Measurements from ENCODE around the gene MAMDC2. TPM values are rescaled to one million over a fixed set of nuclear protein-coding genes. Genes with fewer than 3 reads are reported as not detected.
A peak's percentile ranks its signal among the peaks of the same experiment; 100 is the strongest.
"Not testable (repeated sequence)": the region's sequence is repeated elsewhere in the genome, so short reads cannot be mapped to it uniquely, and the experiment has no call there.

The MAMDC2 gene
- total and polyA plus RNA-seq, 2 donors: 0.47 to 1.2 TPM

DNA sequence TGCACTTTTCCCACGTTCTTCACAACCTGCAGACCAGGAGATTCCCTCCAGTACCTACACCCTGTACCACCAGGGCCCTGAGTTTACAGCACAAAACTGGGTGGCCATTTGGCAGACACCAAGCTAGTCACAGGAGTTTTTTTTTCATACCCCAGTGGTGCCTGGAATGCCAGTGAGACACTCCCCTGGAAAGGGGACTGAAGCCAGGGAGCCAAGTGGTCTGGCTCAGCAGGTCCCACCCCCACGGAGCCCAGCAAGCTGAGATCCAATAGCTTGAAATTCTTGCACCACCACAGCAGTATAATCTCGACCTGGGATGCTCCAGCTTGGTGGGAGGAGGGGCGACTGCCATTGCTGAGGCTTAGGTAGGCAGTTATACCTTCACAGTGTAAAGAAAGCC lies 188.8 kb downstream of the MAMDC2 start:
- Histone ChIP-seq H3K4me3 (ENCODE audit: low read length in 2 of 2) (no peak overlapping the region), H3K9me3 (ENCODE audit: control insufficient read depth in 2 of 2, insufficient read depth in 1 of 2, low read length in 1 of 2) (no peaks in the 10 kb centered on the region), H3K27me3 (ENCODE audit: control insufficient read depth in 2 of 2, insufficient read depth in 1 of 2, low read length in 1 of 2) (no peaks in the 10 kb centered on the region), H3K36me3 (ENCODE audit: control insufficient read depth in 2 of 2, insufficient read depth in 2 of 2, low read length in 1 of 2) (no peaks in the 10 kb centered on the region), H3K27ac (ENCODE audit: low read depth in 1 of 2, low read length in 1 of 2) (no peak overlapping the region), H3K4me1 (ENCODE audit: control insufficient read depth in 2 of 2, insufficient read depth in 2 of 2, low read length in 2 of 2) (no peaks in the 10 kb centered on the region)
- DNase-seq (ENCODE audit: low read depth in 6 of 9, low spot score in 9 of 9): no peak
- WGBS: 71% methylated on average over 4 of the region's 4 CpGs

DNA sequence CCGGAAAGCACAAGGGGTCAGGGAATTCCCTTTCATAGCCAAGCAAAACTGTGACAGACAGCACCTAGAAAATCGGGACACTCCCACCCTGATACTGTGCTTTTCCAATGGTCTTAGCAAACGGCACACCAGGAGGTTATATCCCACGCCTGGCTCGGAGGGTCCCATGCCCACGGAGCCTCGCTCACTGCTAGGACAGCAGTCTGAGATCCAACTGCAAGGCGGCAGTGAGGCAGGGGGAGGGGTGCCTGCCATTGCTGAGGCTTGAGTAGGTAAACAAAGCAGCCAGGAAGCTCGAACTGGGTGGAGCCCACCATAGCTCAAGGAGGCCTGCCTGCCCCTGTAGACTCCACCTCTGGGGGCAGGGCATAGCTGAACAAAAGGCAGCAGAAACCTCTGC lies 190.6 kb downstream of the MAMDC2 start:
- not testable (repeated sequence) for H3K4me1 ChIP-seq (ENCODE audit: control insufficient read depth in 2 of 2, insufficient read depth in 2 of 2, low read length in 2 of 2); DNase-seq (ENCODE audit: low read depth in 6 of 9, low spot score in 9 of 9); H3K9me3 ChIP-seq (ENCODE audit: control insufficient read depth in 2 of 2, insufficient read depth in 1 of 2, low read length in 1 of 2); H3K27me3 ChIP-seq (ENCODE audit: control insufficient read depth in 2 of 2, insufficient read depth in 1 of 2, low read length in 1 of 2); H3K4me3 ChIP-seq (ENCODE audit: low read length in 2 of 2); H3K36me3 ChIP-seq (ENCODE audit: control insufficient read depth in 2 of 2, insufficient read depth in 2 of 2, low read length in 1 of 2); H3K27ac ChIP-seq (ENCODE audit: low read depth in 1 of 2, low read length in 1 of 2)
- WGBS: 97% methylated on average over 9 of the region's 9 CpGs

DNA sequence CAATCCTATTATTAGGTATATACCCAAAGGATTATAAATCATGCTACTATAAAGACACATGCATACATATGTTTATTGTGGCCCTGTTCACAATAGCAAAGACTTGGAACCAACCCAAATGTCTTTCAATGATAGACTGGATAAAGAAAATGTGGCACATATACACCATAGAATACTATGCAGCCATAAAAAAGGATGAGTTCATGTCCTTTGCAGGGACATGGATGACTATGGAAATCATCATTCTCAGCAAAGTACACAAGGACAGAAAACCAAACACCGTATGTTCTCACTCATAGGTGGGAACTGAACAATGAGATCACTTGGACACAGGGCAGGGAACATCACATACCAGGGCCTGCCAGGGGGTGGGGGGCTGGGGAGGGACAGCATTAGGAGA lies 202.3 kb downstream of the MAMDC2 start:
- 96% methylated on average over 1 of the region's 1 CpG for WGBS
- H3K4me3 ChIP-seq (ENCODE audit: low read length in 2 of 2); H3K4me1 ChIP-seq (ENCODE audit: control insufficient read depth in 2 of 2, insufficient read depth in 2 of 2, low read length in 2 of 2); H3K9me3 ChIP-seq (ENCODE audit: control insufficient read depth in 2 of 2, insufficient read depth in 1 of 2, low read length in 1 of 2); H3K36me3 ChIP-seq (ENCODE audit: control insufficient read depth in 2 of 2, insufficient read depth in 2 of 2, low read length in 1 of 2); H3K27me3 ChIP-seq (ENCODE audit: control insufficient read depth in 2 of 2, insufficient read depth in 1 of 2, low read length in 1 of 2); H3K27ac ChIP-seq (ENCODE audit: low read depth in 1 of 2, low read length in 1 of 2); DNase-seq (ENCODE audit: low read depth in 6 of 9, low spot score in 9 of 9): not testable (repeated sequence)

DNA sequence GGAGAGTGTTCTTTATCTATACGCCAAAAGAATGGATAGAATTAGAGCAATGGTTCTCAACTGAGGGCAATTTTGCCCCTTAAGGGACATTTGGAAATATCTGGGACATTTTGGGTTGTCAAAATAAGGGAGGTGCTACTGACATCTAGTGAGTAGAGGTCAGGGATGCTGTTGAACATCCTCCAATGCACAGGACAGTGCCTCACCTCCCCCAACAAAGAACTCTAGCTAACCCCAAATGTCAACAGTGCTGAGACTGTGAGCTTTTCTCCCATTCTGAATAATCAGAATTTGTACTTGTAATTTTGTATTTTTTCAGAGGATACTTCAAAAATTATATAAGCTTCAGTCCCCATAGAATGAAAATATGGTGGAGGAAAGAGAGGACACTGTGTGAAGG lies 206.6 kb downstream of the MAMDC2 start:
- no peaks in the 10 kb centered on the region for H3K36me3 ChIP-seq (ENCODE audit: control insufficient read depth in 2 of 2, insufficient read depth in 2 of 2, low read length in 1 of 2)

DNA sequence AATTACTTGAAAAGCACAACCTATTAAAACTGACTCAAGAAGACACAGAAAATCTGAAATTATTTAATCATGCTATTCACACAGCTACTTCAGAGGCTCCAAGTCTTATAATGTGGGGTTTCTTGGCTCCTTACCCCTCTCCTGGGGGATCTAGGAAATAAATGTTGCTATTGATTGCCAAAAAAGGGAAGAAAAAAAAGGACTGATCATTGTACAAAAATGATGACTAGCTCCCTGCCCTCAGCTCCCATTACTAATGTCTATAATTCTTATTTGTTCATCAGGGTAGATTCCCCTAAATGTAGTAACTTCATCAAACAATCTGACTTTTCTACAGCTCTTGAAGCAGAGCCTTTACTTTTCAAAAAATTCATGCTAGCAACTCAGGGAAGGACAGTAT lies 211.8 kb downstream of the MAMDC2 start:
- Histone ChIP-seq H3K9me3 (ENCODE audit: control insufficient read depth in 2 of 2, insufficient read depth in 1 of 2, low read length in 1 of 2) (no peaks in the 10 kb centered on the region), H3K4me1 (ENCODE audit: control insufficient read depth in 2 of 2, insufficient read depth in 2 of 2, low read length in 2 of 2) (peaks cover 11 to 28% of the 10 kb centered on the region in 2 donors), H3K36me3 (ENCODE audit: control insufficient read depth in 2 of 2, insufficient read depth in 2 of 2, low read length in 1 of 2) (peaks cover 0 to 3% of the 10 kb centered on the region in 2 donors), H3K4me3 (ENCODE audit: low read length in 2 of 2) (no peak overlapping the region), H3K27me3 (ENCODE audit: control insufficient read depth in 2 of 2, insufficient read depth in 1 of 2, low read length in 1 of 2) (no peaks in the 10 kb centered on the region), H3K27ac (ENCODE audit: low read depth in 1 of 2, low read length in 1 of 2) (no peak overlapping the region)
- DNase-seq (ENCODE audit: low read depth in 6 of 9, low spot score in 9 of 9): no peak

More for the DNA sequence above, 206.6 kb downstream of the MAMDC2 start:
- no peak overlapping the region for H3K27ac ChIP-seq (ENCODE audit: low read depth in 1 of 2, low read length in 1 of 2)
- DNase-seq (ENCODE audit: low read depth in 6 of 9, low spot score in 9 of 9): no peak
- H3K9me3 ChIP-seq (ENCODE audit: control insufficient read depth in 2 of 2, insufficient read depth in 1 of 2, low read length in 1 of 2): no peaks in the 10 kb centered on the region
- 95% methylated on average over 1 of the region's 1 CpG for WGBS
- H3K27me3 ChIP-seq (ENCODE audit: control insufficient read depth in 2 of 2, insufficient read depth in 1 of 2, low read length in 1 of 2): no peaks in the 10 kb centered on the region
- no peaks in the 10 kb centered on the region for H3K4me1 ChIP-seq (ENCODE audit: control insufficient read depth in 2 of 2, insufficient read depth in 2 of 2, low read length in 2 of 2)
- H3K4me3 ChIP-seq (ENCODE audit: low read length in 2 of 2): no peak overlapping the region

DNA sequence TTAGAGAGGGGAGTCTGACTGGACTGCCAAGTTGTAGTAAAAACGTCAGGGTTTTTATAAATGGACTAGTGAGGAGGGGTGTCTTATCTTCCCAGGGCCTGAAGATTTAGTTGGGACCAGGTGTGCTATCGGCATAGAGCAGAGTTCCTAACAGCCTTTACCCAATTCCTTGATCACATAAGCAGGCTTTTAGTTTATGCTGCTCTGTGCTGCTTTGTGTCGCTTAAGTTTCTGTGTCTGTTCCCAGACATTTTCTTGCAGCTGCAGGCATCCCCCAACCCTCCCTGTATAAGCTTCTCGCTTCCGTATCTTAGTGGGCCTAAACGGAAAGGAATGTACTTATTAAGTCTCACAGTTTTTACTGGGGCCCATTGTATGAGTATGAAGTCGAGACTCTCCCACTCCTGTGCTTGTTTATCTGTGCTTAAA lies 212.5 kb downstream of the MAMDC2 start:
- 94% methylated on average over 7 of the region's 7 CpGs for WGBS
- H3K36me3 ChIP-seq (ENCODE audit: control insufficient read depth in 2 of 2, insufficient read depth in 2 of 2, low read length in 1 of 2): peaks cover 0 to 3% of the 10 kb centered on the region in 2 donors
- H3K4me3 ChIP-seq (ENCODE audit: low read length in 2 of 2): no peak overlapping the region
- H3K9me3 ChIP-seq (ENCODE audit: control insufficient read depth in 2 of 2, insufficient read depth in 1 of 2, low read length in 1 of 2): no peaks in the 10 kb centered on the region
- peak overlapping the region in 1 of 2 donors; percentile 32 for H3K27ac ChIP-seq (ENCODE audit: low read depth in 1 of 2, low read length in 1 of 2)
- no peak for DNase-seq (ENCODE audit: low read depth in 6 of 9, low spot score in 9 of 9)
- H3K4me1 ChIP-seq (ENCODE audit: control insufficient read depth in 2 of 2, insufficient read depth in 2 of 2, low read length in 2 of 2): peaks cover 16 to 35% of the 10 kb centered on the region in 2 donors
- no peaks in the 10 kb centered on the region for H3K27me3 ChIP-seq (ENCODE audit: control insufficient read depth in 2 of 2, insufficient read depth in 1 of 2, low read length in 1 of 2)

DNA sequence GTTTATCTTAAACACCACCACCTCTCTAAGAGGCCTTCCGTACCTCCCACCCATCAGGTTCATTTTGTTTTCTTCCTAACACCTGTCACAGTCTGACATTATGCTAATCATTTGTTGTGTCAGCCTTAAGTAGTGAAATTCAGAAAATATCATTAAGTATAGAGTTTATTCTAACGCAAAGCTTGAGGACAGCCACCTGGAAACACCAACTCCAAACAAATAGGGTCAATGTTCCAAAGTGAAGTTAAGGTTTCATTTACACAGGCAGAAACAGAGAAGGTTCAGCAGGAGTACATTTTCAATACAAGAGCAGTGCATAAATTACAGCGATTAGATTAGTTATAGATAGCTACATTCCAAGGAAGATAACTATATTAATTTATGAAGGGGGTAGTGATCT lies 213.9 kb downstream of the MAMDC2 start:
- peaks cover 3 to 9% of the 10 kb centered on the region in 2 donors for H3K36me3 ChIP-seq (ENCODE audit: control insufficient read depth in 2 of 2, insufficient read depth in 2 of 2, low read length in 1 of 2)
- peak in 1 of 9 donors; percentile 12 for DNase-seq (ENCODE audit: low read depth in 6 of 9, low spot score in 9 of 9)
- no peak overlapping the region for H3K27ac ChIP-seq (ENCODE audit: low read depth in 1 of 2, low read length in 1 of 2)
- H3K27me3 ChIP-seq (ENCODE audit: control insufficient read depth in 2 of 2, insufficient read depth in 1 of 2, low read length in 1 of 2): no peaks in the 10 kb centered on the region
- no peaks in the 10 kb centered on the region for H3K9me3 ChIP-seq (ENCODE audit: control insufficient read depth in 2 of 2, insufficient read depth in 1 of 2, low read length in 1 of 2)
- no peak overlapping the region for H3K4me3 ChIP-seq (ENCODE audit: low read length in 2 of 2)
- peaks cover 22 to 35% of the 10 kb centered on the region in 2 donors for H3K4me1 ChIP-seq (ENCODE audit: control insufficient read depth in 2 of 2, insufficient read depth in 2 of 2, low read length in 2 of 2)
- 96% methylated on average over 3 of the region's 3 CpGs for WGBS

DNA sequence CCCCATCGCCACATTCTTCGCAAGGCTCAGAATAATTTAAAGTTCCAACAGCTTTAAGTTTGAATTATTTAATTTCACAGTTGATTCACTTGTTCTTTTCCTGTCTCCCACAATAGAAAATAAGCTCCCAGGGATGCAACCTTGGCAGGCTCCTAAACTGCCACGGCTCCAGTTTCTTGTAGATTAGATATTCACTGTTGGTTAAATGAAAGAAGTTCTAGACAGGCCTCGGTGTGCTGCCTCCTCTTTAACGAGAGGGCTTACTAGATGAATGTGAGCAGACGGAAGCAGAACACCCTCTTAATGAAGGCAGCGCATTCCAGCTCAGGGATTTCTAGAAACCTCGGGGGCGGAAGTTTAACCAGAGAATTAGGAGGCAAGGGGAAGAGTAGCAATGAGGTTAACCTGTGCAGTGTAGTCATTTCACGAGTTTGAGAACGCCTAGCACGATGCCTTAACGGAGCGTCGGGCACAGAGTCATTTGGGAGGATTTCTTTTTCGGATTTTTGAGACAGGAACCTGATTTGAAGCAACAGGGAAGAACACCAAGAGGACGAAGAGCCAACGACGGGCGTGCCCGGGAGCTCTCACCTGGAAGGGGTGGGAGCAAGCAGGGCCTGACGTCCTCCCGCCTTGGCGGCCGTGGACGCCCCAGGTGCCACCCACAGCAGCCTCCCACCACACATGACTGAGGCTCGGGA lies 214.5 kb downstream of the MAMDC2 start:
- peak overlapping the region; percentile 85 to 92 for H3K4me3 ChIP-seq (ENCODE audit: low read length in 2 of 2)
- DNase-seq (ENCODE audit: low read depth in 6 of 9, low spot score in 9 of 9): peak in 4 of 9 donors; percentile 9 to 35 (median 18)
- peaks cover 3 to 10% of the 10 kb centered on the region in 2 donors for H3K36me3 ChIP-seq (ENCODE audit: control insufficient read depth in 2 of 2, insufficient read depth in 2 of 2, low read length in 1 of 2)
- H3K9me3 ChIP-seq (ENCODE audit: control insufficient read depth in 2 of 2, insufficient read depth in 1 of 2, low read length in 1 of 2): no peaks in the 10 kb centered on the region
- H3K4me1 ChIP-seq (ENCODE audit: control insufficient read depth in 2 of 2, insufficient read depth in 2 of 2, low read length in 2 of 2): peaks cover 23 to 35% of the 10 kb centered on the region in 2 donors
- 12% methylated on average over 27 of the region's 27 CpGs for WGBS
- no peaks in the 10 kb centered on the region for H3K27me3 ChIP-seq (ENCODE audit: control insufficient read depth in 2 of 2, insufficient read depth in 1 of 2, low read length in 1 of 2)
- peak overlapping the region; percentile 88 to 94 for H3K27ac ChIP-seq (ENCODE audit: low read depth in 1 of 2, low read length in 1 of 2)

DNA sequence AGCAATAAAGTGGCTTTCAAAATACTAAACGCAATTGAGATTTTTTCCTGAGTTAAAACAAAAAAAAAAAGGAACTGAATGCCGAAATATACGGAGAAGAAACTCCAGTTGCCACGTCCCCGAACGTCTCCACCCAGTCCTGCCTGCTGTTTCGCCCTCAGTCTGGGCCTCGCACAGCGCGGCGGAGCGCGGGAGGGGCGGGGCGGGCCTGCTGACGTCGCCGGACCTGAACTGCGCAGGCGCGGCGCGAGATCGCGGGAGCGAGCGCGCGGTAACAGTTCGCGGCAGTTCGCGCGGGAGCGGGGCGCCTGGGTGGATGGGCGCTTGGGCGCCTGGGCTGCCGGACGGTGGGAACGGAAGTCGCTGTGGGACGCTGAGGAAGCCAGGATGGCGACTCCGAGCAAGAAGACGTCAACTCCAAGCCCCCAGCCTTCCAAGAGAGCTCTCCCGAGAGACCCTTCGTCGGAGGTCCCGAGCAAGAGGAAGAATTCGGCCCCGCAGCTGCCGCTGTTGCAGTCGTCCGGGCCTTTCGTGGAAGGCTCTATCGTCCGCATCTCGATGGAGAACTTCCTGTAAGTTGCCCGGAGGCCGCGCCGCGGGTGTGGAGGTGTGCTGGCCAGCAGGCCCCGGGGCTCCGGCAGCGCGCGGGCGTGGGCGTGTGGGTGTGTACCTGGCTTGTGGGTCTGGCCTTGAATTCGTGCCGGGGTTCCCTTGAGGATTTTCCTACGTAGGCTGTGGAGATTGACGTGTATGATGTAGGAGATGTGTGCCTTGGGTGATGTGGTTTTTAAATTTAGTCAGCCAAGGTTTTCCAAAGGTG lies 215.3 kb downstream of the MAMDC2 start, which contains the start of gene SMC5:
TSS of gene SMC5 (plus strand) at position 287 of the 820 bp plus-strand sequence. CDS start at position 388, 101 bp downstream.
- H3K4me1 ChIP-seq (ENCODE audit: control insufficient read depth in 2 of 2, insufficient read depth in 2 of 2, low read length in 2 of 2): peaks cover 23 to 35% of the 10 kb centered on the region in 2 donors
- H3K27me3 ChIP-seq (ENCODE audit: control insufficient read depth in 2 of 2, insufficient read depth in 1 of 2, low read length in 1 of 2): no peaks in the 10 kb centered on the region
- H3K9me3 ChIP-seq (ENCODE audit: control insufficient read depth in 2 of 2, insufficient read depth in 1 of 2, low read length in 1 of 2): no peaks in the 10 kb centered on the region
- peak within 1 kb of the TSS; percentile 89 to 94 for H3K27ac ChIP-seq (ENCODE audit: low read depth in 1 of 2, low read length in 1 of 2)
- H3K4me3 ChIP-seq (ENCODE audit: low read length in 2 of 2): peak within 1 kb of the TSS; percentile 85 to 92
- peak; percentile 67 to 95 (median 87) for DNase-seq (ENCODE audit: low read depth in 6 of 9, low spot score in 9 of 9)
- under 1% methylated on average over 75 of the region's 75 CpGs for WGBS
- H3K36me3 ChIP-seq (ENCODE audit: control insufficient read depth in 2 of 2, insufficient read depth in 2 of 2, low read length in 1 of 2): peaks cover 3 to 11% of the 10 kb centered on the region in 2 donors
